Stomach (tissue), 9 donors: ENCODE results near the gene SYT14. TPM values are rescaled to one million over a fixed set of nuclear protein-coding genes. Genes with fewer than 3 reads are reported as not detected.
"Not testable (repeated sequence)": the region's sequence is repeated elsewhere in the genome, so short reads cannot be mapped to it uniquely, and the experiment has no call there.

Experiments
- DNase-seq, 2 donors: peaks; one replicate each; pipeline versions ENCODE4 v3.0.0 to v3.0.0-alpha.2; 2013 to 2019
- H3K27ac ChIP-seq, 5 donors: fragments of 200-600 bp in 4 of 5; sonication (generic) in 4 of 5; one replicate each; pipeline ENCODE4 v1.5.1; 2013 to 2019; ENCODE audit warnings: mild to moderate bottlenecking in 1 of 5, moderate library complexity in 1 of 5
- H3K27me3 ChIP-seq, 3 donors: fragments of 200-600 bp; sonication (generic); one replicate each; pipeline ENCODE4 v1.5.1; 2017 to 2019; ENCODE audit warnings: mixed run types in 1 of 3
- H3K36me3 ChIP-seq, 4 donors: fragments of 200-600 bp; sonication (generic); 1 replicate in 3 of 4; 2 replicates in 1 of 4; pipeline ENCODE4 v1.5.1; 2016 to 2019
- H3K4me1 ChIP-seq, 4 donors: fragments of 200-600 bp; sonication (generic); one replicate each; pipeline ENCODE4 v1.5.1; 2016 to 2019
- H3K4me3 ChIP-seq, 4 donors: fragments of 200-600 bp; sonication (generic) in 3 of 4; one replicate each; pipeline ENCODE4 v1.5.1; 2016 to 2019; ENCODE audit warnings: mild to moderate bottlenecking in 1 of 4
- H3K9me3 ChIP-seq, 4 donors: fragments of 200-600 bp; sonication (generic); one replicate each; pipeline ENCODE4 v1.5.1; 2016 to 2019
- EP300 ChIP-seq: sonication (generic); formaldehyde crosslinking; IDR thresholded peaks from one replicate; pipeline ENCODE4 v1.6.1; 2017; ENCODE audit warnings: antibody characterized with exemption
- POLR2A ChIP-seq, 4 donors: fragments of 450-650 bp; IDR thresholded peaks; one replicate each; pipeline ENCODE4 v1.6.1; 2016; ENCODE audit warnings: antibody characterized with exemption in 4 of 4, control low read depth in 2 of 4, mild to moderate bottlenecking in 1 of 4, moderate library complexity in 1 of 4
- POLR2AphosphoS5 ChIP-seq, 3 donors: sonication (generic); formaldehyde crosslinking; IDR thresholded peaks; one replicate each; pipeline ENCODE4 v1.6.1; 2016; ENCODE audit warnings: antibody characterized with exemption in 3 of 3
- WGBS, 5 donors: extraction: QIAGEN DNeasy Blood & Tissue Kit in 3 of 5; methylation state at CpG; one replicate each; pipeline versions ENCODE4 v1.1.5 to v1.1.7; 2013 to 2018; 5-methylcytosine and 5-hydroxymethylcytosine counted together
- intact Hi-C: fragments of 100-400 bp; cut with DNase I; formaldehyde crosslinking; loops from one replicate; pipeline ENCODE4 v1.15.1; 2023; ENCODE audit warnings: low total_unique reads
- polyA plus RNA-seq, 3 donors: library from polyadenylated mRNA; stranded (reverse); fragments of 200-250 nt; gene quantifications; one replicate each; pipeline ENCODE4 v1.2.3, GENCODE V29; 2013
- total RNA-seq, 5 donors: library from RNA; depleted of rRNA; stranded (reverse); fragments of >200 nt; gene quantifications; one replicate each; pipeline versions ENCODE4 v1.1.0 to v1.2.3, GENCODE V29; 2014 to 2016
- TF ChIP-seq, protein P1 (sequence below), 7 experiments: fragments of 450-650 bp in 4 of 7; fragments of 200-600 bp in 3 of 7; sonication (generic) in 3 of 7; IDR thresholded peaks; one replicate each; pipeline ENCODE4 v1.5.1; 2016 to 2019; ENCODE audit warnings: antibody characterized with exemption in 7 of 7, control low read depth in 2 of 7, mild to moderate bottlenecking in 1 of 7
- donor health status: healthy with polysubstance abuse.
- donor health status: Bipolar disorder and iron deficiency.
- donor health status: healthy.

Gene SYT14
- total and polyA plus RNA-seq, 8 donors: 0.03 to 1.1 (median 0.10) TPM; not detected in 4

DNA sequence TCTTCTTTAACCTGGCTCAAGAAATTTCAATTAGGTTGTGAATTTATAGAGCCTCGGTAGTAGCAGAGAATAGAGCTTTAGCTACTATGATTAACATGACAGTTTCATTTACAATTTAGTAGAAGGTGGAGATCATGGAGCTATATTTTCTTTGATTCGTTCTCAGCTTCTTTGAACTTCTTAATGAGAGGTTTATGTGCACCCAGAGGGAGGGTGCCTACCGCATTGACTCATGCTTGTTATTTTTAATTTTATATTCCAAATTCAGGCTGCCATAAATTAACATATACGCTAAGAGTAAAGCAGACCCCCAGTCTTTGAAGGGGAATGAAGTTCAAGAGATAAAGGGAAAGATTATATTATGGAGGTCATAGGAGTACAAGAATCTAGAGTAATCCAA lies 24.4 kb downstream of the SYT14 start:
- H3K4me1 ChIP-seq: no peaks in the 10 kb centered on the region
- no peak overlapping the region for H3K27ac ChIP-seq
- no peaks in the 10 kb centered on the region for H3K27me3 ChIP-seq
- intact Hi-C loops: no loop called here
- no peak overlapping the region for H3K4me3 ChIP-seq
- no peak for DNase-seq
- H3K9me3 ChIP-seq: no peaks in the 10 kb centered on the region
- H3K36me3 ChIP-seq: no peaks in the 10 kb centered on the region
- 77 to 84% (median 80%) methylated on average over 4 of the region's 4 CpGs for WGBS, 5 donors
- TF ChIP-seq, protein P1, sequence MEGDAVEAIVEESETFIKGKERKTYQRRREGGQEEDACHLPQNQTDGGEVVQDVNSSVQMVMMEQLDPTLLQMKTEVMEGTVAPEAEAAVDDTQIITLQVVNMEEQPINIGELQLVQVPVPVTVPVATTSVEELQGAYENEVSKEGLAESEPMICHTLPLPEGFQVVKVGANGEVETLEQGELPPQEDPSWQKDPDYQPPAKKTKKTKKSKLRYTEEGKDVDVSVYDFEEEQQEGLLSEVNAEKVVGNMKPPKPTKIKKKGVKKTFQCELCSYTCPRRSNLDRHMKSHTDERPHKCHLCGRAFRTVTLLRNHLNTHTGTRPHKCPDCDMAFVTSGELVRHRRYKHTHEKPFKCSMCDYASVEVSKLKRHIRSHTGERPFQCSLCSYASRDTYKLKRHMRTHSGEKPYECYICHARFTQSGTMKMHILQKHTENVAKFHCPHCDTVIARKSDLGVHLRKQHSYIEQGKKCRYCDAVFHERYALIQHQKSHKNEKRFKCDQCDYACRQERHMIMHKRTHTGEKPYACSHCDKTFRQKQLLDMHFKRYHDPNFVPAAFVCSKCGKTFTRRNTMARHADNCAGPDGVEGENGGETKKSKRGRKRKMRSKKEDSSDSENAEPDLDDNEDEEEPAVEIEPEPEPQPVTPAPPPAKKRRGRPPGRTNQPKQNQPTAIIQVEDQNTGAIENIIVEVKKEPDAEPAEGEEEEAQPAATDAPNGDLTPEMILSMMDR (IDR thresholded peaks at IDR 0.05): no peak
- TF ChIP-seq POLR2A (IDR thresholded peaks at IDR 0.05) (no peak), POLR2AphosphoS5 (IDR thresholded peaks at IDR 0.05) (no peak), EP300 (no peak)

DNA sequence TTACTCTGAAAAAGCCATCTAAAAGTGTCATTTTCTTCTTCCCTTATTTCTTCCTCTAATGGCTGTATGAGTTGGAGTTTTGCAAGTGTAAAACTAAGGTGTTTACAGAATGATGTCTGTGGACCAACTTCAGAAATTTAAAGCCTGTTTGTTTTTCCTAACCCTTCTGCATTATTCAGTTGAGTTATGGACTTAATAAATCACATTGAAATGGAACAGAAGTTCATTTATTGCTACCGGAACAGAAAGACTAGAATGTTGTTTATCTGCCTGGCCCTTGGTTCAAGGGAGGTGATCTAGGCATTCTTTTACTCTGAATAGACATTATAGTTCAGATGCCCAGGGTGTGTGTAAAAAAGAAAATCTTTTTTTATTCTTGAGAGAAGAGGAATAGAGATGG lies 24.8 kb downstream of the SYT14 start:
- Histone ChIP-seq H3K4me3 (no peak overlapping the region), H3K36me3 (no peaks in the 10 kb centered on the region), H3K9me3 (no peaks in the 10 kb centered on the region), H3K27me3 (no peaks in the 10 kb centered on the region), H3K4me1 (no peaks in the 10 kb centered on the region), H3K27ac (no peak overlapping the region)
- intact Hi-C loops: no loop called here
- no peak for TF ChIP-seq POLR2A (IDR thresholded peaks at IDR 0.05)
- TF ChIP-seq, protein P1 (IDR thresholded peaks at IDR 0.05): no peak
- no peak for TF ChIP-seq POLR2AphosphoS5 (IDR thresholded peaks at IDR 0.05)
- TF ChIP-seq EP300: no peak
- WGBS, 5 donors: 52 to 63% (median 59%) methylated on average over 1 of the region's 1 CpG
- no peak for DNase-seq

DNA sequence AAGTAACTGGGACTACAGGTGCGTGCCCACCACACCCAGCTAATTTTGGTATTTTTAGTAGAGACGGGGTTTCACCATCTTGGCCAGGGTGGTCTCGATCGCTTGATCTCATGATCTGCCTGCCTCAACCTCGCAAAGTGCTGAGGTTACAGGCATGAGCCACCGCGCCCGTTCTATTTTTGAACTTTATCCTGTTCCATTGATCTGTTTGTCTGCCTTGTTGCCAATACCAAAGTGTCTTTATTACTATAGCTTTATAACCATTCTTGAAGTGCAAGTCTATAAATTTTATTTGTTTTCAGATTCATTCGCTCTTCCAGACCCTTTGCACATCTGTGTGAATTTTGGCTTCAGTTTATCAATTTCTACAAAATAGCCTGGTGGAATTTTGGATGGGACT lies 28.0 kb downstream of the SYT14 start:
- Histone ChIP-seq H3K9me3 (no peaks in the 10 kb centered on the region), H3K36me3 (no peaks in the 10 kb centered on the region), H3K27ac (no peak overlapping the region), H3K4me1 (no peaks in the 10 kb centered on the region), H3K27me3 (no peaks in the 10 kb centered on the region), H3K4me3 (no peak overlapping the region)
- no peak for DNase-seq
- TF ChIP-seq EP300 (no peak), POLR2A (IDR thresholded peaks at IDR 0.05) (no peak)
- intact Hi-C loops: no loop called here
- WGBS, 5 donors: 89 to 95% (median 95%) methylated on average over 9 of the region's 9 CpGs

DNA sequence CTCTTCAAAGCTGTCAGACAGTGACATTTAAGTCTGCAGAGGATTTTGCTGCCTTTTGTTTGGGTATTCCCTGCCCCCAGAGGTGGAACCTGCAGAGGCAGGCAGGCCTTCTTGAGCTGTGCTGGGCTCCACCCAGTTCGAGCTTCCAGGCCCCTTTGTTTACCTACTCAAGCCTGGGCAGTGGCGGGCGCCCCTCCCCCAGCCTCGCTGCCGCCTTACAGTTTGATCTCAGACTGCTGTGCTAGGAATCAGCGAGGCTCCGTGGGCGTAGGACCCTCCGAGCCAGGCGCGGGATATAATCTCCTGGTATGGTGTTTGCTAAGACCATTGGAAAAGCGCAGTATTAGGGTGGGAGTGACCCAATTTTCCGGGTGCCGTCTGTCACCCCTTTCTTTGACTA lies 40.7 kb downstream of the SYT14 start:
- intact Hi-C loops, DNase-seq, H3K9me3 ChIP-seq, H3K27me3 ChIP-seq, H3K36me3 ChIP-seq, H3K4me3 ChIP-seq, H3K27ac ChIP-seq, H3K4me1 ChIP-seq: not testable (repeated sequence)
- 68 to 90% (median 81%) methylated on average over 8 to 14 of the region's 14 CpGs for WGBS, 5 donors

DNA sequence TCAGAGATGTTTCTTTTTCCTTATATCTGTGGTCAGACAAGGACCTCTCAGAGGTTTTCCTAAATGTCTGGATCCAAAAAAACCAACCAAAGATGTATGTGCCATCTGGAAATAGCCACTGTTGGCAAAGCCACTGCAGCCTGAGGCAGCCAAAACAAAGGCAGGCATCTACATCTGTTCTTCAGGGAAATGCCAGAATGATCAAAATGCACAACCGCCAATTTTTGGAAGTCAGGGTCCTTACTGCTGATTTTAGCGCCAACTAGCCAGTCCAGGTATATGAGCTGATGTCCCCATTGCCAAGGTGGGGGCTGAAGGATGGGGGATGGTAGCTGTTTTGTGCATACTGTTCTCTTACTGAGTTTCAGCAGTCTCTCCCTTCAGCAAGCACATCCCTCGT lies 45.9 kb downstream of the SYT14 start:
- Histone ChIP-seq H3K9me3 (peaks cover 0 to 15% (median 7%) of the 10 kb centered on the region in 4 donors), H3K4me1 (no peaks in the 10 kb centered on the region), H3K27me3 (peaks cover 0 to 12% (median 0%) of the 10 kb centered on the region in 3 donors), H3K27ac (no peak overlapping the region), H3K36me3 (no peaks in the 10 kb centered on the region), H3K4me3 (no peak overlapping the region)
- DNase-seq: no peak
- no peak for TF ChIP-seq POLR2A (IDR thresholded peaks at IDR 0.05)
- no peak for TF ChIP-seq POLR2AphosphoS5 (IDR thresholded peaks at IDR 0.05)
- TF ChIP-seq, protein P1 (IDR thresholded peaks at IDR 0.05): no peak
- intact Hi-C loops: no loop called here
- WGBS, 5 donors: 72 to 85% (median 79%) methylated on average over 3 of the region's 3 CpGs
